Measurements from ENCODE around the gene GABRP. TPM values are rescaled to one million over a fixed set of nuclear protein-coding genes. Genes with fewer than 3 reads are reported as not detected.

Gene GABRP
- total RNA-seq, 4 donors from 2014 or later, result 0.51 to 1.8 (median 0.75) TPM; not detected in 1

- no peak for TF ChIP-seq CTCF (IDR thresholded peaks at IDR 0.05; ENCODE audit: low read depth)
Measured at GRCh38 chr5:170832241-170832640, 48.7 kb downstream of the GABRP start.

DNA sequence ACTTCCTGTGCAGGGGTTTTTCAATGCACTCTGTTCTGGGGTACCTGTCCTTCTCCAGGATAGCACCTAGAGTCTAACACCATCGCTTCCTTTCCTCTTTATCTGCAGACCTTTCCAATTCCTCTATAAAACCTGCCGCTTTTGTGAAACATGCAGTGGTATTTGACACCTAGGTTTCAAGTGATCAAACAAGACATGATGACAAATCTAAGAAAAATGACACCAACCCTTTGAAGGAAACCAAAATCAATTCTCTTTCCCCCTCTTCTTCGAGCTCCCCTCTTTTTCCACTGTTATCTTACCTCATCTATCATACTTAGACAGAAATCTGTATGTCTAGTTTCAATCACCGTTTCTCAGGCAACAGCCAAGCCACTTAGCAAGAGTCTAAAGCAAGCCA lies 52.7 kb downstream of the GABRP start:
- no peak for TF ChIP-seq CTCF (IDR thresholded peaks at IDR 0.05; ENCODE audit: low read depth)

DNA sequence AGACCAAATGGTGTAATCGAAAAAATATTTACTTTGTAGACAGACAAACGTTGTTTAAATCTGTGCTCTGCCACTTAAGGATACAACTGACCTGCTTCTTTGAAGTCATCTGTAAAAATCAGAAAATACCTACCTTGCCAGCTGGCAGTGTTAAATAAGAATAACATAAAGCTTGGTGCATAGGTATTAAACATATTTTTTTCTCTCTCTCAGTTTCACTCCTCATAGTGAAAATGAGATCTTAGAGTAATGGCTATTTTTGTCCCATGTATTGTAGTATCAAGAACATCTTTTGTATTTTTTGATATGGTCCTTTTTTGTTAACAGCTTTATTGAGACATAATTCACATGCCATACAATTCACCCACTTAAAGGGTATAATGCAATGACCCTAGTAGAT lies 60.3 kb downstream of the GABRP start:
- TF ChIP-seq CTCF (IDR thresholded peaks at IDR 0.05; ENCODE audit: low read depth), result no peak

DNA sequence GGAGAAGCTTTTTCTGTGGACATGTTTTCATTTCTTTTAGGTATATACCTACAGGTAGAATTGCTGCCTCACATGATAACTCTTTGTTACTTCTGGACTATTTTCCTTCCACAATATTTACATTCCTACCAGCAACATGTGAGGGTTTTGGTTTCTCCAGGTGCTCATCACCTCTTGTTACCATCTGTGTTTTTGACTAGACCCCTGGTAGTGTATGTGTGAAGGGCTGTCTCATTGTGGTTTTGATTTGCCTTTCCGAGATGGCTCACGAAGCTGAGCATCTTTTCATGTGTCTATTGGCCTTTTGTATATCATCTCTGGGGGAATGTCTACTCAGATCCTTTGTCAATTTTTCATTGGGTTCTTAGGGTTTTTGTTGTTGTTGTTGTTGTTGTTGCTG lies 61.1 kb downstream of the GABRP start:
- no peak for TF ChIP-seq CTCF (IDR thresholded peaks at IDR 0.05; ENCODE audit: low read depth)

DNA sequence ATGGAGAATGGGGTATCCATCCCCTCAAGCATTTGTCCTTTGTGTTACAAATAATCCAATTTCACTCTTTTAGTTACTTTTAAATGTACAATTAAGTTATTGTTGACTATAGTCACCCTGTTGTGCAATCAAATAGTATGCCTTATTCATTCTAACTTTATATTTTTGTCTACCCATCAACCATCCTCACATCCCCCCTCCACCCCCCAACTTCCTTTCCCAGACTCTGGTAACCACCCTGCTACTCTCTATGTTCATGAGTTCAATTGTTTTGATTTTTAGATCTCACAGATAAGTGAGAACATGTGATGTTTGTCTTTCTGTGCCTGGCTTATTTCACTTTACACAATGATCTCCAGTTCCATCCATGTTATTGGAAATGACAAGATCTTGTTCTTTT lies 62.9 kb downstream of the GABRP start:
- no peak for TF ChIP-seq CTCF (IDR thresholded peaks at IDR 0.05; ENCODE audit: low read depth)

DNA sequence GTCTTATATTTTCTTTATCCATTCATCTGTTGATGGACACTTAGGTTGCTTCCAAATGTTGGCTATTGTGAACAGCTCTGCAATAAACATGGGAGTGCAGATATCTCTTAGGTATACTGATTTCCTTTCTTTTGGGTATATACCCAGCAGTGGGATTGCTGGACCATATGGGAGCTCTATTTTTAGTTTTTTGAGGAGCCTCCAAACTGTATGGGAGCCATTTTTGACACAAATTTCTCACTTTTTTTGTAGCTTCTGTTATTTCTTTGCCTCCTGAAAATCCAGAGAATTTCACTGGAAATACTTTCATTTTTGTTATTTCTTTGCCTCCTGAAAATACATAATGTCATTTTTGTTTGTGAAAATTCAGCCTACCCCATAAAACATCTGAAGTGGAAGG lies 63.3 kb downstream of the GABRP start:
- TF ChIP-seq CTCF (IDR thresholded peaks at IDR 0.05; ENCODE audit: low read depth), result no peak

DNA sequence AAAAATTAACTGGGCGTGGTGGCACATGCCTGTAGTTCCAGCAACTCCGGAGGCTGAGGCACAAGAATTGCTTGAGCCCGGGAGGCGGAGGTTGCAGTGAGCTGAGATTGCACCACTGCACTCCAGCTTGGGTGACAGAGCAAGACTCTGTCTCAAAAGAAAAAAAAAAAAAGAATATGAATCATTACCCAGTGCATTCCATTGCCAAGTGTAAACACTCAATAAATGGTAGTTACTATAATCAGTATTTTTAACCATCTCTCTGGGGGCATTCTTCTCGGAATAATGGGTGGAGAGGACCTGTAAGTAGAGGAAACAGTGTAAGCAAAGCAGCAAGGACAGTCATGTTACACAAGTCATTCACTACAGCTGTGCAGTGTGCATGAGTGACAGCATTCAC lies 64.5 kb downstream of the GABRP start:
- TF ChIP-seq CTCF (IDR thresholded peaks at IDR 0.05; ENCODE audit: low read depth), result no peak
